ENCODE data around the gene NEBL.

NEBL gene

DNA sequence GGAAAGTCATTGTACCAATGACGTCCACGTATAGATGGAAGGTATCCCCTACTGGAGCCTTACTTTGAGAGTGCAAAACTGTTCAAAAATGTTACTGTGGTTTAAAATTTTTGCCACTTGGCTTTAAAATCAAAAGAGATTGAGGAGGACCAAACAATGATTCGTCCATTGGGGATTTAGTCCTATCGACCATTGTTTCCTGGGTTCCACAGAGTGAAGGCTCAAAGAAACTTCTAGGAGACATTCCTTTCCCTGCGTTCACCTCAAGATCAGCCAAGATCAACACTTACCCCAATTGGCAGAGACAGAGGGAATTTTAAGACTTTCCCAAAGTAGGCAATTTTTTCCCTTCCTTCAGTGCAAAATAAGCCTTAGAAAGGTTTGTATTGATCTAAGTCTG is 152.3 kb downstream of the NEBL start:
- no peak for DNase-seq (ENCODE audit: extremely low read depth, low read depth)
- no peak for TF ChIP-seq CTCF (IDR thresholded peaks at IDR 0.05; ENCODE audit: low read depth, low read length)

GRCh38 chr10:20743942-20744341 is 153.2 kb downstream of the NEBL start:
- no peak for TF ChIP-seq CTCF (IDR thresholded peaks at IDR 0.05; ENCODE audit: low read depth, low read length)
- DNase-seq (ENCODE audit: extremely low read depth, low read depth): no peak

DNA sequence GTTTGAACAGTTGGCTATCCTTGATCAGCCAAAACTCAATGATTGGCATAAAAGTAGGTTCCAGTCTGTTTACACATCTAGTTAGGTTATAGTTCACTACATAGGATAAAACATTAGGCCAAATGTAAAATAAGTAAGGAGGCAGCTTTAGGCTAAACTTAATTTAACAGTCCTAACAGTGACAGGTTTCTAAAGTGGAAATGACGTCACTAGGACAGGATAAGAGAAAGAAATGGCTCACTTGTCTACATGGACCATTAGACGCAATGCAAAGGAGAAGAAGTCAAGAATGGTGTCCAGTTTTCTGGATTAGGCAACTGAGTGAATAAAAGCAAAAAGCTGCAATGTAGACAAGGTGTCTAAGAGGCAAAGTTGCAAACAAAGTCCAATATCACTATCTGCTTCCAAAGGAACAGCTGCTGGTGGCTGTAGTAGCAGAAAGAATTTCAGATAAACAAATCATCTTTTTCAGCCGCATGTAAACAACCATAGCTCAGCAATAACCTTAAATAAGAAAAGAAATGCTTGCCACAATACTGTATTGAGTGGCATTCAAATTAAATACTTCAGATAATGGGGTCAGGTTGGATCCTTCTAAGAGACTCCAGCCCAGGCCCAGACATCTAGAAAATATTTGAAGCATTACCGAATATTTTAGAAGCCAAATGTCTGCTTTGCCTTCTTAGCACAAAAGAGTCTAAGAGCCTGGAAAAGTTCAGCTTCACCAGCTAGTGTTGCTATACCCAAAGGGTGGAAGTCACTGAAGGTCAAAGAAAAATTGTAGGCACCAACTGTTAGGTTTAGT is 154.2 kb downstream of the NEBL start:
- TF ChIP-seq CTCF (IDR thresholded peaks at IDR 0.05; ENCODE audit: low read depth, low read length): no peak
- DNase-seq (ENCODE audit: extremely low read depth, low read depth): no peak

DNA sequence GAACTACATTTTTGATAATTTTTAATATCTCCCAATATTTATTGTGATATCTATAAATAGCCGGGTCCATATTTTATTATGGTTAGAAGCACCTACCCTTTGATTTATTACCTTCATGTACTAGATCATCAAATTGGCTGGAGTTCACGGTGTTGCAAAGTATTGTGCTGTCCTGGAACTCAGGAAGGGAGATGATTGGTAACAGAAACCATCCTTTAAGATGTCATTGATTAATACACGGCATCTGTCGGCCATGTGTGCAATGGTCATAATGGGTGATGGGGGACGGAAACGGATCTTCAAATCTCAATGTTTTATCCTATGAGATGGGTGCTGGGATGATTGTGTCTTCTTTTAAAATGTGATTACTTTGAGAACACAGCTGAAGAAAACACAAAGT is 157.0 kb downstream of the NEBL start:
- TF ChIP-seq CTCF (IDR thresholded peaks at IDR 0.05; ENCODE audit: low read depth, low read length): no peak
- DNase-seq (ENCODE audit: extremely low read depth, low read depth): no peak

GRCh38 chr10:20737107-20737506 is 160.0 kb downstream of the NEBL start:
- no peak for DNase-seq (ENCODE audit: extremely low read depth, low read depth)

More at GRCh38 chr10:20737107-20737506, 160.0 kb downstream of the NEBL start:
- no peak for TF ChIP-seq CTCF (IDR thresholded peaks at IDR 0.05; ENCODE audit: low read depth, low read length)

Data from AG09319 (cell line).